Inferior parietal cortex (tissue), 1 donor: Measurements from ENCODE around the gene NFKB2.

Experiments
- DNase-seq: peaks from one replicate; pipeline ENCODE4 v3.0.0-alpha.2; 2016; ENCODE audit errors: extremely low spot score

Gene NFKB2

DNA sequence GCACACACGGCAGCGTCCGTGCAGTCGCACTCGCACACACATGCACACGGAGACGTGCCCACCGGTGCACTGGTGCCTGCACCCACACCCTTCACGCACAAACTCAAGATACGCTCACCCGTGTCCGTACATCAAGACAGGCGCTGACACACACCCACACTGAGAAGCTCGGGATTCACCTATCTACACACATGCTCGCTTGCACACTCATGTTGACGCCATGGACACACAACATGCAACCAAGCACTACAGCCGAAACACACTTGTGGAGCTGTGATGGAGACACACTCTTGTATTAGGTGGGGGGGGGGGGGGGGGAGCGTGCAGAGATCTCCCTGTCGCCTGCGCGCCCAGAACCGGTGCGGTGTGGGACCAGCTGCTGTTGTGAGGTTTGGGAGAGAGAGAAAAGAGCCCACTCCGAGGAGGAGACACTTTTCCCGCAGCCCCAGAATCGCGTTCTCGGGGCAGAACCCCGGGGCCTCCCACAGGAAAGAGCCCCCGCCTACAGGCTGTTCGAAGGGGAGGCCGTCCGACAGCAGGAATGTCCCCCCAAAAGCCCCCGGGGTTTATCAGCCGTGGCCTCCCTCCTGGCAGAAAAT lies 605 bp upstream of the NFKB2 start:
- DNase-seq: no peak

DNA sequence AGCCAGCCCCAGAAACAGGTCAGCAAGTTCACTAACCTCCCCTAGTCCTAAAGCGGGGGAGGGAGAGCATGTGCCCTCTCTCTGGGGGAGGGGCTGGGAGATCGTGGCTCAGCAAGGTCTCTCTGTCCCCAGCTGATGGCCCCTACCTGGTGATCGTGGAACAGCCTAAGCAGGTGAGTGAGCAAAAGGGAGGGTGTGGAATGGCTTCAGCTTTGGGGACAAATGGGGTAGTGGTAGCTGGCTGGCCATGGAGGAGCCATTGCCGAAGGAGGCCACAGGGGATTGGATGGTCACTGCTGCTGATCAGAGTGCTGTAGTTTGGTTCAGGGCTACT lies 779 bp downstream of the NFKB2 start:
- DNase-seq: no peak

DNA sequence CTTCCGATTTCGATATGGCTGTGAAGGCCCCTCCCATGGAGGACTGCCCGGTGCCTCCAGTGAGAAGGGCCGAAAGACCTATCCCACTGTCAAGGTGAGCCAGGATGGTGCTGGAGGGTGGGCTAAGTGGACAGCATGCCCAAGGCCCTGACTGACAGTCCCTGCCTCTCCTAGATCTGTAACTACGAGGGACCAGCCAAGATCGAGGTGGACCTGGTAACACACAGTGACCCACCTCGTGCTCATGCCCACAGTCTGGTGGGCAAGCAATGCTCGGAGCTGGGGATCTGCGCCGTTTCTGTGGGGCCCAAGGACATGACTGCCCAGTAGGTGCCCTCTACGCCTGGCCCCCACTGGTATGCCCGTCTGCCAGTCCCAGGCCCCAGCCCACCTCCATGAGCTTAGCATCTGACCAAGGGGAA lies 1.2 kb downstream of the NFKB2 start:
- DNase-seq: no peak

DNA sequence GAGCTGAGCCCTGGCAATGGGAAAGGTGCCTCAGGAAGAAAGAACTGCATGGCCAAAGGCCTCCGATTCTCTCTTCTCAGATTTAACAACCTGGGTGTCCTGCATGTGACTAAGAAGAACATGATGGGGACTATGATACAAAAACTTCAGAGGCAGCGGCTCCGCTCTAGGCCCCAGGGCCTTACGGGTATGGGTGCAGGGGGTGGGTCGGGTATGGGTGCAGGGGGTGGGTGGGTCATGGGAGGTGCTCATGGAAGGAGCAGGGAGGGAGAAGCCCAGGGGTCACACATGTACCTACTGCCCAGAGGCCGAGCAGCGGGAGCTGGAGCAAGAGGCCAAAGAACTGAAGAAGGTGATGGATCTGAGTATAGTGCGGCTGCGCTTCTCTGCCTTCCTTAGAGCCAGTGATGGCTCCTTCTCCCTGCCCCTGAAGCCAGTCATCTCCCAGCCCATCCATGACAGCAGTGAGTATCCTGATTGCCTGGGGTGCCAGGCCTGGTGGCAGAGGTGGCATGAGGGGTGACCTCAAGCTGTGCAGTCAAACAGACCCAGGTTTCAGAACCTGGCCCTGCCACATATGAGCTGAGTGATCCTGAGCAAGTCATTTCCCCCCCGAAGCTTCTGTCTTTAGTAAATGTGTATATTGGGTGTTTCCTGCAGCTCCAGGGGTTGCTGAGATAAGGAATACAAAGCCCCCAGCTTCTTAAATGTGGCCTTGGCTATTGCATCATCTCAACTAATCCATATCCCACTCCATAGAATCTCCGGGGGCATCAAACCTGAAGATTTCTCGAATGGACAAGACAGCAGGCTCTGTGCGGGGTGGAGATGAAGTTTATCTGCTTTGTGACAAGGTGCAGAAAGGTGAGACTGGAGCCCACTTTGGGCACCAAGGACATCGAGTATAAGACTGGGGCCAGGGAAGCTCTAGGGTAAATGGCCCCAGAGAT lies 2.0 kb downstream of the NFKB2 start:
- no peak for DNase-seq

DNA sequence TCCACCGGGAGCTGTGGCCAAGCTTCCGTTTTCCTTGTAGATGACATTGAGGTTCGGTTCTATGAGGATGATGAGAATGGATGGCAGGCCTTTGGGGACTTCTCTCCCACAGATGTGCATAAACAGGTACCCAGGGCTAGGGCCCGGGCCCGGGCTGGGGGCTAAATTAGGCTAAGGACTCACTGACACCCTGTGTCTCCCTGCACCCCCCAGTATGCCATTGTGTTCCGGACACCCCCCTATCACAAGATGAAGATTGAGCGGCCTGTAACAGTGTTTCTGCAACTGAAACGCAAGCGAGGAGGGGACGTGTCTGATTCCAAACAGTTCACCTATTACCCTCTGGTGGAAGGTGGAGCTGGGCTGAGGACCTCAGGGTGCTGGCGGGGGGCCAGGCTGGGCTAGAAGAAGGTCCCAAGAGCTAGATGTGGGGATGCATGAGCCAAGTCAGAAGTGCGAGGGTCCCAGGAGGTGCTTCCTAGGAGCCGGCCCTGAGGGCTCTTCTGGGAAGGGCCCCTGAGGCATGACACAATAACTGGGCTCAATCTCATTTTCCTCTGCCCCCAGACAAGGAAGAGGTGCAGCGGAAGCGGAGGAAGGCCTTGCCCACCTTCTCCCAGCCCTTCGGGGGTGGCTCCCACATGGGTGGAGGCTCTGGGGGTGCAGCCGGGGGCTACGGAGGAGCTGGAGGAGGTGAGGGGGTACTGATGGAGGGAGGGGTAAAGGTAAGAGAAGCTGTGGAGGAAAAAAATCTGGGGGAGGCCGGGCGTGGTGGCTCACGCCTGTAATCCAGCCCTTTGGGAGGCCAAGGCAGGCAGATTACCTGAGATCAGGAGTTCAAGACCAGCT lies 2.9 kb downstream of the NFKB2 start:
- no peak for DNase-seq

DNA sequence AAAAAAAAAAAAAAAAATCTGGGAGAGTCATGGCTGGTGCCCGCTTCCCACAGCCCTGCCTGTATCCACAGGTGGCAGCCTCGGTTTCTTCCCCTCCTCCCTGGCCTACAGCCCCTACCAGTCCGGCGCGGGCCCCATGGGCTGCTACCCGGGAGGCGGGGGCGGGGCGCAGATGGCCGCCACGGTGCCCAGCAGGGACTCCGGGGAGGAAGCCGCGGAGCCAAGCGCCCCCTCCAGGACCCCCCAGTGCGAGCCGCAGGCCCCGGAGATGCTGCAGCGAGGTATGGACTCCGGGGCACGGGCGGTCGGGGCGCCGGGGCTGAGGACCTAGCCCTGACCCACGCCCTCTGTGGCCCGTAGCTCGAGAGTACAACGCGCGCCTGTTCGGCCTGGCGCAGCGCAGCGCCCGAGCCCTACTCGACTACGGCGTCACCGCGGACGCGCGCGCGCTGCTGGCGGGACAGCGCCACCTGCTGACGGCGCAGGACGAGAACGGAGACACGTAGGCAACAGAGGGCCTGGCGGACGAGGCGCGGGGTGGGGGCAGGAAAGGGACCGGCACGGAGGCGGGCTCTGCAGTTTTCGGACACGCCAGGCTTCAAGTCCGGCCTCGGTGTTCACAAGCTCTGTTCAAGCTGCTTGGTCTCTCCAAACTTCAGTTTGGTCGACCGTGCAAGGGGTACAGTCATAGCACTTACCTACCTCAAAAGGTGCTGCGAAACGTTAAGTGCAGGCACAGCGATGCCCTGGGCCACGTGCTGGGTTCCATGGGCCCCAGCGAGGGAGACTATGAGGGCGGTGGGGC lies 3.9 kb downstream of the NFKB2 start:
- DNase-seq: peak; percentile 85

DNA sequence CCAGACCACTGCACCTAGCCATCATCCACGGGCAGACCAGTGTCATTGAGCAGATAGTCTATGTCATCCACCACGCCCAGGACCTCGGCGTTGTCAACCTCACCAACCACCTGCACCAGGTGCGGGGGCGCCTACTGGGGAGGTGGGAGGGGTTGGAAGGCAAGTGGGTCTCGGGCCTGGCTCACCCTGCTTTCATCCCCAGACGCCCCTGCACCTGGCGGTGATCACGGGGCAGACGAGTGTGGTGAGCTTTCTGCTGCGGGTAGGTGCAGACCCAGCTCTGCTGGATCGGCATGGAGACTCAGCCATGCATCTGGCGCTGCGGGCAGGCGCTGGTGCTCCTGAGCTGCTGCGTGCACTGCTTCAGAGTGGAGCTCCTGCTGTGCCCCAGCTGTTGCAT lies 4.6 kb downstream of the NFKB2 start:
- DNase-seq: no peak

DNA sequence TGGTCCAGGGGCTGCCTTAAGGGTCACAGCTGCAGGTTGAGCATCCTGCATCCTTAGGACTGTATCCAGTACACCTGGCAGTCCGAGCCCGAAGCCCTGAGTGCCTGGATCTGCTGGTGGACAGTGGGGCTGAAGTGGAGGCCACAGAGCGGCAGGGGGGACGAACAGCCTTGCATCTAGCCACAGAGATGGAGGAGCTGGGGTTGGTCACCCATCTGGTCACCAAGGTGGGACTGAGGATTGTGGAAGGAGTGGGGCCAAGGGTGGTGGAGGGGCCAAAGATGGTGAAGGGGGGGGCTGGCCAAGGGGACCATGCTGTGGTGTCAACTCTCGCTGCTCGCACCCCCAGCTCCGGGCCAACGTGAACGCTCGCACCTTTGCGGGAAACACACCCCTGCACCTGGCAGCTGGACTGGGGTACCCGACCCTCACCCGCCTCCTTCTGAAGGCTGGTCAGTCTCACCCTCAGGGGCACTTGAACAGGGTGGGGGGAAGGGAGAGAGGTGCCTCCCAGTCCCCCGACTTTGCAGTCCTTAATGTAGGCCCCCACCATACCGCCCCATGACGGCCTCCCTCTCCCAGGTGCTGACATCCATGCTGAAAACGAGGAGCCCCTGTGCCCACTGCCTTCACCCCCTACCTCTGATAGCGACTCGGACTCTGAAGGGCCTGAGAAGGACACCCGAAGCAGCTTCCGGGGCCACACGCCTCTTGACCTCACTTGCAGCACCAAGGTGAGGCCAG lies 5.3 kb downstream of the NFKB2 start:
- no peak for DNase-seq

DNA sequence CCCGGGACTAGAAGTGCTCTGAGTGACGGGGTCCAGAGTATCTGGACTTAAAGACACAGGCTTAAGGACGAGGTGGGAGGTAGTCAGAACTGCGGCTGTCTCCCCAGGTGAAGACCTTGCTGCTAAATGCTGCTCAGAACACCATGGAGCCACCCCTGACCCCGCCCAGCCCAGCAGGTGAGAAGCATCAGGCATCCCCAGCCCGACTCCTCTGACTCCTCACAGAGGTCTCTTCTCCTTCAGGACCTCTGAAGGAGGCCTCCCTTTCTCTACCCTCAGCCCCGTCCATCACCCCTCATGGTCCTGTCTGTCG lies 5.8 kb downstream of the NFKB2 start:
- DNase-seq: no peak

DNA sequence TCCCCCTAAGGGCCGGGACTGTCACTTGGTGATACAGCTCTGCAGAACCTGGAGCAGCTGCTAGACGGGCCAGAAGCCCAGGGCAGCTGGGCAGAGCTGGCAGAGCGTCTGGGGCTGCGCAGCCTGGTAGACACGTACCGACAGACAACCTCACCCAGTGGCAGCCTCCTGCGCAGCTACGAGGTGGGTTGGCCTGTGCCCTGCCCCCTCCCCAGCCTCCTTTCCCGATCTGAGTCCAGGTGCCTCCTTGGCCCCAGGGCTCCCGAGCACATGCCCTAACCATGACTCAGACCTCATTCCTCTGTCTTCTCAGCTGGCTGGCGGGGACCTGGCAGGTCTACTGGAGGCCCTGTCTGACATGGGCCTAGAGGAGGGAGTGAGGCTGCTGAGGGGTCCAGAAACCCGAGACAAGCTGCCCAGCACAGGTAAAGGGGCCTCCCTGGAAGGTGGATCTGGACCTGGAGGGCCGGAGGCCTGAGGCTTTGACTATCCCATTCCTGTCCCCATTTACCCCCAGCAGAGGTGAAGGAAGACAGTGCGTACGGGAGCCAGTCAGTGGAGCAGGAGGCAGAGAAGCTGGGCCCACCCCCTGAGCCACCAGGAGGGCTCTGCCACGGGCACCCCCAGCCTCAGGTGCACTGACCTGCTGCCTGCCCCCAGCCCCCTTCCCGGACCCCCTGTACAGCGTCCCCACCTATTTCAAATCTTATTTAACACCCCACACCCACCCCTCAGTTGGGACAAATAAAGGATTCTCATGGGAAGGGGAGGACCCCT lies 6.4 kb downstream of the NFKB2 start:
- DNase-seq: no peak

DNA sequence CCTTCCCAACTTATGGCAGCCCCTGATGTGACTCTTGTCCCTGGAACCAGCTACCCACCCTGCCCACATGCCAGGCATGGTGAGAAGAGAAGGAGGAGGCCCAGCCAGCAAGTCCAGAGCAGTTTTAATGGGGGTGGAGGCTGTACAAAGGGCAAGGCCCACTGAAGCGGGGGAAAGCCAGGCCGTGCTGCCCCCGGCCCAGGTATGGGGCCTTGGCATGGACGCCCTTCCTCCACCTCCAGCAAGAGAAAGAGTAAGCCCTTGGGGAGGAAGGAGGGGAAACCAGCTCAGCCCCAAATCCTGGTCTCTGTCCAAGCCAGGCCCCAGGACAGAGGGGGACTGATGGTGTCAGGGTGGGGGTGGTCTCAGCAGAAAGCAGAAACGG lies 7.0 kb downstream of the NFKB2 start:
- DNase-seq: no peak

DNA sequence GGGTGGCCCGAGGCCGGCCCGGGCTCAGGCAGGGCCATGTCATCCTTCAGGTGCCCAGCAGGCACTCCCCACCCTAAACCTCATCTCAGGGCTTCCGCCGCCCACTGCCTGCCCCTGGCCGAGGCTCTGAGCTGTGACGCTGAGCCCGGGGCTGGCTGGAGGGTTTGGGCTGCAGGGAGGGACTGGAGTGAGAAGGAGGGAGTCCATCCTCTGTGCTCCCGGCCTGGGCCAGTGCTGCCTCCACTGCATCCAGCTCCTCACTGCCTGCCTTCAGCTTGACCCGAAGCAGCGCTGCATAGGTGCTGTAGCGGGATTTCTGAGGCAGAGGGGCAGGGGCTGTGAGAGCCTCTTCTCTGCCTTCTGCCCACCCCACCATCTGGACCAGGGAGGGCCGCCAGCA lies 7.6 kb downstream of the NFKB2 start:
- DNase-seq: no peak

DNA sequence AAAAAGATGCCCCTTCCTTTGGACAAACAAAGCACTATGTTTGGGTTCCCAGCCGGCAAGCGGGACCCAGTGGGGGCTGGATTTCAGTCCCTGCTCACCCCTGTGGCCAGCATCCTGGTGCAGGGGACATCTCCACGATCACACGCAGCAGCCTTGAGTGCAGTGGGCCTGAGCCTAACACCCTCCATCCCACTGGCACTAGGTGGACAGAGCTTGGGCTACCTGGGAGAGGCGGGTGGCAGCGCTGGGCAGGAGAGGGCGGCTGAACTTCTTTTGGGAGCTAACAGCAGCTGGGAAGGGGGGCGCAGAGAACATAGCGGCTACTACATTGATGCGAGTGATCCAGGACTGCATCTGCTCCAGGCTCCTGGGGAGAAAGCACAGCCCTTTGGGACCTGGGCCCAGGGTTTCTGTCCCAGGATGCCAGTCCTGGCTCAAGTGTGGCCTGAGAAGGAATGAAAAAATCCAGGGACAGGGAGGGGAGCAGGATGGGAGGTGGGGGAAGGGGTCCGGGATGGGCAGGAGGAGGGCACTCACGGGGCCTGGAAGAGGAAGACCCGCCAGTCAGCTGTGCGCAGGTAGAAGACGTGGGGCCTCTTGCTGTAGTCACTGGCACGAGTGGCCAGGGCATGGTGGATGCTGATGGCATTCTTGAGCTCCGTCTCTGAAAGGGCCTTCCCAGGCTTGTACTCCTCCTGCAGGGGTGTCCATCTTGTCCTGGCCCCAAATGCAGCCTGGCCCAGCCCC lies 9.0 kb downstream of the NFKB2 start:
- DNase-seq: no peak

DNA sequence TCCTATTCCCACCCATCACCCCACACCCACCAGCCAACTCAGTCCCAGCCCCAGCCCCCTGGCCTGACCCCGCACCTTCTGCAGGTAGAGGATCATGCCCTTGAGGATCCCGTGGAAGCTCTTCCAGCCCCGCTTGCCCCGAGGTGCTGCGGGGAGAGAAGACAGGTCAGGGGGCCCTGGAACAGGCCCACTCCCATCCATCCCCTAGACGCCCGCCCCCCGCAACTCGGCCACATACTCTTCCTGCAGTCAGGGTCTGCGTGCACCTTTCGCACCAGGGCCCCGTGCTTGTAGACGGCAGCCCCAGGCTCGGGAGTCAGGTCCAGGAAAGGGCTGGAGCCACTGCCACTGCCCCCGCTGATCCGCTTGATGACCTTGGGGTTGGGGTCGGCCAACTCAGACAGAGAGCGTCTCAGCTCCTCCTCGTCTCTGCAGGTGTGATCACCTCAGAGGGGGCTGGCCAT lies 9.6 kb downstream of the NFKB2 start:
- DNase-seq: no peak

DNA sequence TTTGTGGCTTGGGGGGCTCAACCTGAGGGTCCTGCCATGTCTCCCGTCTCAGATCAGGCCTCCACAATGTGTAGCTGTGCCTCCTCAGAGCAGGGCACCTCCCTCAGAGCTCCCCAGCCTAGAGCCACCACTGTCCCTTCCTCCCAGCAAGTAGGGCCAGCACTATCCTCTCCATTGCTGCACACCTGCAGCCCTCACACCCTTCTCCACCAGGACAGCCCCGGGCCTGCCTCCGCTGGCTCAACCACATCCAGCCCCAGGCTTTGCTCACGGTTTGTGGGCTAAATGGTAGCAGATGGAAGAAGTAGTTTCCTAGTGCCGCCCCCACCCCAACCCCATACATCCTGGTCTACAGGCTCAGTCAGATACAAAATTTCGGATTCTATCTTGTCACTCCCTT lies 10.1 kb downstream of the NFKB2 start:
- DNase-seq: no peak

DNA sequence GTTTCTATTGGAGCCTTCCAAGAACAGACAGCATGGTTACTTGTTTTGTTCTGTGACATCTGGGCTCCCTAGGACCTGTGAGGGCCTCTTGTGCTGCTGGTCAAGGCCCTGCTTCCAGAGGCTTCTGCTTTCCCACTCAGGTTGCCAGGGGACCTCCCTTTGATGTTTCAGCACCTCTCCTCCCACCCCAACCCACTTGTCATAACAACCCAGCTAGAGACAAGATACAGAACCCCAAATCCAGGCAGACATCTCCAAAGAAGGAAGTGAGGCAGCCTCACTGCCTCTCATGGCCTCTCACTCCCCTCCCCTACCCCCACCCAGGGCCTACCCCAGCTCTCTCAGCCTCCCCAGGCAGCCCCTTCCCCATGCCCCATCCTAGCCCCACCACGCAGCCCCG lies 11.3 kb downstream of the NFKB2 start:
- no peak for DNase-seq

DNA sequence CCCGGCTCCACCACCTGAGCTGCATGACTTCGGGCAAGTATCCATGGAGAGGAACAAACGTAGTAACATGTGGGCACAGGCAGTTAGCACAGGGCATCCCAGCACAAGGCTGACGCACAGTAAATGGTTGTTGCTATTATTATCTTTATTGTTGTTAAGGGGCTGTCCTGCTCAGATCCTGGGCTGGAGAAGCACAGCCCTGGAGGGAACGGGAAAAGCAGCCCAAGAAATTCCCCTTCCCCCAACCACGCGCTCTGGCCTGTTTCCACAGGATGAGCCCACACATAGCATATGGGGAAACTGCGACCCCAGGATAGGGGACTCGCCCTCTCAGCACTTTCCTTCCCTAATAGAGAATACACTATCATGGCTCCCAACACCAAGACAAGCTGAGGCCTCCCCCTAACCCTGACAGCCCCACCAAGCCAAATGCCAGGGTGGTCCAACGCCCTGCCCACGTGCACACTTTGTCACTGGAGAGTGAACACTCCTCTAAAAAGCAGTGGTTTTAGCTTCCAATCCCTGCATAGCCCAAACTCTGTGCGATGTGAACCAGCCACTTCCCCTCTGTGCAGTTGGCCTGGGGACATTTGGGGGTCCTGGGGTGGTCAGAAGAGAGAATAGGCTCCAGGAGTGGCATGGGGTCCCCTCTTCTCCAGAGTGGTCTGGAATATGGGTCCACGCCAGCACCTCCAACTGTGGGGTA lies 12.1 kb downstream of the NFKB2 start:
- DNase-seq: no peak

DNA sequence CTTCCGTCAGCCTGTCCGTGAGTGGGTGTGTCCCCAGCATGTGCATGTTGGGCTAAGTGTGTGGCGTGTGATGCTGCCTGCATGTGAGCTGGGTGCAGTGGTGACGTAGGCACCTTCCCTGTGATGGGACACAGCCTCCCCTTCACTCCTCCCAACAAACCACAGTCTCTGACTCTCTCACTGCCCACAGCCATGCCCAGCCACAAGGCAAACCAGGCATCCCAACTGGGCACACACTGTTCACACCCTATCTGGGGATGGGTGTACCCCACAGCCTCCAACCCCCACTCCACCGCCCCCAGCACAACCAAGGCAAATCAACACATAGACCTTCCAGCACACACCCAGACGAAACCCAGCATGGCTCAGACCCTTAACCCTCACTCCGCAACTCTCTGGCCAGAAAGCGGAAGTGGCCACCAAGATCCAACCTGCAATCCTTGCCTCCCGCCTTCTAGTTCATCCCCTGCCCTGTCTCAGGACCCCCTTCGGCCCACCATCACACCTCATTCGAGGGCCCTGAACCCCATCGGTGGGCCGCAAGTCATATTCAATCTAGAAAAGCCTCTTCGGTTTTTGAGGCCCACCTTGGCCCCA lies 12.7 kb downstream of the NFKB2 start:
- no peak for DNase-seq
